H1 (cell line): ENCODE measurements around the gene TMEM51. TPM values are rescaled to one million over a fixed set of nuclear protein-coding genes. Genes with fewer than 3 reads are reported as not detected.

Experiments
- CEBPB ChIP-seq: IDR thresholded peaks from 2 replicates; pipeline ENCODE4 v1.6.1; 2012; ENCODE audit warnings: low read depth, low read length
- CREB1 ChIP-seq: IDR thresholded peaks from 2 replicates; pipeline ENCODE4 v1.6.1; 2012; ENCODE audit warnings: inconsistent platforms
- EP300 ChIP-seq, 2 experiments: IDR thresholded peaks; 1 replicate in 1 of 2; 2 replicates in 1 of 2; pipeline ENCODE4 v1.6.1; 2011 to 2012; ENCODE audit warnings: low read depth in 2 of 2, low read length in 2 of 2, mild to moderate bottlenecking in 2 of 2, borderline replicate concordance in 1 of 2, inconsistent platforms in 1 of 2, moderate library complexity in 1 of 2
- GTF2F1 ChIP-seq: IDR thresholded peaks from 2 replicates; pipeline ENCODE4 v1.6.1; 2012; ENCODE audit warnings: low read depth, low read length, improper control_type of control experiment, borderline replicate concordance
- KDM1A ChIP-seq: fragments of 200-600, 300-600 bp; sonication (generic); IDR thresholded peaks from 2 replicates; pipeline ENCODE4 v1.7.1; 2016; ENCODE audit warnings: mild to moderate bottlenecking, low read length, borderline replicate concordance
- SIRT6 ChIP-seq: IDR thresholded peaks from one replicate; pipeline ENCODE4 v1.7.1; 2012; ENCODE audit warnings: low read length, inconsistent platforms
- TAF1 ChIP-seq: IDR thresholded peaks from 2 replicates; pipeline ENCODE4 v1.6.1; 2011; ENCODE audit warnings: mild to moderate bottlenecking, low read depth, low read length
- polyA plus RNA-seq, 7 experiments: library from polyadenylated mRNA; depleted of rRNA in 3 of 7; stranded (reverse) in 5 of 7; unstranded in 2 of 7; fragments of >200 nt in 5 of 7; fragments of 200-250 nt in 2 of 7; gene quantifications; 1 replicate in 5 of 7; 2 replicates in 1 of 7; 4 replicates in 1 of 7; pipeline versions ENCODE4 v1.2.1 to v1.2.3, GENCODE V29; 2011 to 2013; ENCODE audit warnings: missing spikeins in 2 of 7, mixed read lengths in 2 of 7
- total RNA-seq: library from RNA; stranded (reverse); fragmentation: NEBNext Ultra II Directional; extraction: Animal tissue kit (Norgen Biotek cat#: 25700); gene quantifications from 2 replicates; pipeline ENCODE4 v1.2.1, GENCODE V29; 2021
- TF ChIP-seq, protein P1 (sequence below): IDR thresholded peaks from 2 replicates; pipeline ENCODE4 v1.6.1; 2012; ENCODE audit warnings: inconsistent platforms

TMEM51 gene
- total and polyA plus RNA-seq, 2 of the 8 experiments (the other 6 are each of a cell fraction or from before 2014, with no cell fraction given), result 9.9 to 10.7 TPM

DNA sequence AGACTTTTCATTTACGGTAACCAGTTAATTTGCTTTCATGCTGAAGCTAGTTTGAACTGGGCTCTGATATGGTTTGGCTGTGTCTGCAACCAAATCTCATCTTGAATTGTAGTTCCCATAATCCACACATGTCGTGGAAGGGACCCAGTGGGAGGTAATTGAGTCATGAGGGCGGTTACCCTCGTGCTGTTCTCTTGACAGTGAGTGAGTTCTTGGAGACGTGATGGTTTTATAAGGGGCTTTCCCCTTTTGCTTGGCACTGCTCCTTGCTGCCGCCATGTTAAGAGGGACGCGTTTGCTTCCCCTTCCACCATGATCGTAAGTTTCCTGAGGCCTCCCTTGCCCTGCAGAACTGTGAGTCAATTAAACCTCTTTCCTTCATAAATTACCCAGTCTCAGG, 83.2 kb downstream of the TMEM51 start (continued):
- TF ChIP-seq, protein P1, sequence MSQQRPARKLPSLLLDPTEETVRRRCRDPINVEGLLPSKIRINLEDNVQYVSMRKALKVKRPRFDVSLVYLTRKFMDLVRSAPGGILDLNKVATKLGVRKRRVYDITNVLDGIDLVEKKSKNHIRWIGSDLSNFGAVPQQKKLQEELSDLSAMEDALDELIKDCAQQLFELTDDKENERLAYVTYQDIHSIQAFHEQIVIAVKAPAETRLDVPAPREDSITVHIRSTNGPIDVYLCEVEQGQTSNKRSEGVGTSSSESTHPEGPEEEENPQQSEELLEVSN, result no peak
- TF ChIP-seq CEBPB, result no peak
- TF ChIP-seq EP300 (IDR thresholded peaks at IDR 0.05; ENCODE audit: borderline replicate concordance in 1 of 2, low read depth in 2 of 2, low read length in 2 of 2), result no peak
- TF ChIP-seq KDM1A, result no peak
- TF ChIP-seq TAF1, result no peak
- TF ChIP-seq CREB1, result no peak
- TF ChIP-seq GTF2F1, result no peak
- no peak for TF ChIP-seq SIRT6
- TF ChIP-seq, all 59 proteins: peak for 0
